ENCODE measurements around the gene KSR1. TPM values are rescaled to one million over a fixed set of nuclear protein-coding genes. Genes with fewer than 3 reads are reported as not detected.
A peak's percentile ranks its signal among the peaks of the same experiment; 100 is the strongest.
"Not testable (repeated sequence)": the region's sequence is repeated elsewhere in the genome, so short reads cannot be mapped to it uniquely, and the experiment has no call there.

The KSR1 gene
- total RNA-seq, 2 donors from 2014 or later, result 13.9 to 16.5 TPM

DNA sequence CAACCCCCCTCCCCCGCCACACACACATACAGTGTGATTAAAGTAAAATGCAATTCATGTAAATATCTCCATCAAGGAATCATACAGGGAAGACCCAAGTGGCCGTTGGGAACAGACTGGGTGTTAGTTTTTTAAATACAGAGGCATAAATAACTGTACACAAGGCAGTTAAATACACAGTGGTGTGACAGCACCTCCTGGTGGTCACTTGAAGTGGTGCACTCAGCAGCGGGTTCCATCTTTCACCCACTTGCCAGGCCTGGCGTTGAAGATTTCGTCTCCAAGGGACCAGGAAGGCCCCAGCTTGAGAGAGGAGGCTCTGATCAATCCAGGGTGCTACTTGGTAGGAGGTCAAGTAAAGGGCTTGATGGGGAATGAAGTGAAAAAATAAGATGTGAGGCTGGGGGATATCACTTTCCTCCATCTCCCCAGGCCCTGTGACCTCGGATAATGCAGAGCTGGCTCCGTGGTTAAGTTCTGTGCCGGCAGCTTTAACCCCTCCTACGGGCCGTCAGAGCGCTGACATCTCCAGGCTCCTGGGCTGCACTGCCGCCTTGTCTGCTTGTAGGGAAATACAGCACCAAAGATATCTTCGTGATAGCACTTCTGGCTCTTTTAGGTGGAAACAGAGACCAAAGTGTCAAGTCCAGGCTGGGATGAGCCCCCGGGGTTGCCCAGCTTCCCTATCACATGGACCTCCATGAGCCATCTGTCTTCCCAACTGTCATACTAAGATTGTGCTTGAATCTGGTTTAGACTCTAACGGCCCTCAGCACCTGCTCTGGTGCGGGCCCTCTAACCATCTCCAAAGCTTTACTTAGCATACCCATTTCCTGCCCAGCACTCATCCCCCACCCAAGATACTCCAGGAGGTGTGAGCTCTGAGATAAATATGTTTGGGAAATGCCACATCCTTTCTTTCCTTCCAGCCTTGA lies 195.4 kb downstream of the KSR1 start:
- no peaks in the 10 kb centered on the region for H3K27me3 ChIP-seq
- peak; percentile 75 for DNase-seq
- H3K9ac ChIP-seq (ENCODE audit: low read depth in 2 of 2, low read length in 2 of 2), result no peak overlapping the region
- intact Hi-C loops (cut with DNase I), result loop anchor here (1.0 to 10.0 kb wide), 3 partner anchors 48 to 417 kb away; no protein-coding TSS in a partner anchor
- H3K4me3 ChIP-seq, result no peak overlapping the region
- TF ChIP-seq, protein P1, sequence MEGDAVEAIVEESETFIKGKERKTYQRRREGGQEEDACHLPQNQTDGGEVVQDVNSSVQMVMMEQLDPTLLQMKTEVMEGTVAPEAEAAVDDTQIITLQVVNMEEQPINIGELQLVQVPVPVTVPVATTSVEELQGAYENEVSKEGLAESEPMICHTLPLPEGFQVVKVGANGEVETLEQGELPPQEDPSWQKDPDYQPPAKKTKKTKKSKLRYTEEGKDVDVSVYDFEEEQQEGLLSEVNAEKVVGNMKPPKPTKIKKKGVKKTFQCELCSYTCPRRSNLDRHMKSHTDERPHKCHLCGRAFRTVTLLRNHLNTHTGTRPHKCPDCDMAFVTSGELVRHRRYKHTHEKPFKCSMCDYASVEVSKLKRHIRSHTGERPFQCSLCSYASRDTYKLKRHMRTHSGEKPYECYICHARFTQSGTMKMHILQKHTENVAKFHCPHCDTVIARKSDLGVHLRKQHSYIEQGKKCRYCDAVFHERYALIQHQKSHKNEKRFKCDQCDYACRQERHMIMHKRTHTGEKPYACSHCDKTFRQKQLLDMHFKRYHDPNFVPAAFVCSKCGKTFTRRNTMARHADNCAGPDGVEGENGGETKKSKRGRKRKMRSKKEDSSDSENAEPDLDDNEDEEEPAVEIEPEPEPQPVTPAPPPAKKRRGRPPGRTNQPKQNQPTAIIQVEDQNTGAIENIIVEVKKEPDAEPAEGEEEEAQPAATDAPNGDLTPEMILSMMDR (IDR thresholded peaks at IDR 0.05), result peak; percentile 94
- H3K4me1 ChIP-seq, result peaks cover 5% of the 10 kb centered on the region
- H3K36me3 ChIP-seq, result no peaks in the 10 kb centered on the region
- no peak overlapping the region for H3K27ac ChIP-seq
- no peaks in the 10 kb centered on the region for H3K9me3 ChIP-seq

DNA sequence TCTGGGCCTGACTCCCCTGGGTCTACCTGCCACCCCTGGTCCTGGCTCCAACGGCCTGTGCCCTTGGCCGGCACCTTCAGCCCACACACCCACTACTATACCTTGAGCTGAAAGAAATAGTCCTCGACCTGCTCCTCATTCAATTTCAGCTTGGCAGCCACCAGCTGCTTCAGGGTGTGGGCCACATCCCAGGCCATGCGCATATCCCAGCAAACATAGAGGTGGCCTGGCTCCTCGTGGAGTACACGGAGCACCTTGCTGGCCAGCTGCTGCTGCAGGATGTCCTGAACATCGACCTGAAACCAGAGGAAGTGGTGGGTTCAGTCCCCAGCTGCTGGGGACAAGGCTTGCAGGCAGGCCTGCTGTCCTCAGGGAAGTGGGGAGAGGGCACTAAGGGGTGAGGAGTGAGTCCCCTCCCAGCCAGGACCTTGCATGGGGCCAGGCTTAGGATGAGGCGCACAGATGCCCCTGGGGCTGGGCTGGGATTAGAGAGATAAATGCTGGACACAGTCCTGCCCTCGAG lies 197.3 kb downstream of the KSR1 start:
- H3K4me1 ChIP-seq; H3K27ac ChIP-seq; DNase-seq; H3K27me3 ChIP-seq; H3K36me3 ChIP-seq; H3K4me3 ChIP-seq; H3K9me3 ChIP-seq; H3K9ac ChIP-seq (ENCODE audit: low read depth in 2 of 2, low read length in 2 of 2): not testable (repeated sequence)
- intact Hi-C loops (cut with DNase I), result loop anchor here (5.0 to 10.0 kb wide), 2 partner anchors 224 to 419 kb away; no protein-coding TSS in a partner anchor

DNA sequence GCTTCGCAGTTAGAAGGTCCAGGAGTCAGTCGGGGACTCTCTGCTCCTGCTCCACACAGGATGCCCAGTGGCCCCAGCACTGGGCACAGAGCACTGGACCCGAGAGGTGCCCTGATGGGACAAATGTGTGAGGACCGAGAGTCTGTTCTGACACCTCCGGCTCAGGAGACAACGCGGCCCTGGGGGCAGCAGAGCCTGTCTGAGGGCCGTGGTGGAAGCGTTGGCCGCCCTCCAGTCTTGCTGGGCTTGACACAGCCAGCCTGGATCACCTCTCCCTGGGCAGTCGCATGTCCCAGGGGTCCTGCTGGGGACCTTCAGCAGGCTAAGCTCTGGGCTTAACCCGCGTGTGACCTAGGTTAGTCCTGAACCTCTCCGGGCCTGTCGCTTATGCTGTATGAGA lies 197.9 kb downstream of the KSR1 start:
- intact Hi-C loops (cut with DNase I), result loop anchor here (2.0 to 10.0 kb wide), 3 partner anchors 103 to 419 kb away; no protein-coding TSS in a partner anchor
- Histone ChIP-seq H3K27ac (no peak overlapping the region), H3K4me3 (no peak overlapping the region), H3K36me3 (no peaks in the 10 kb centered on the region), H3K9ac (ENCODE audit: low read depth in 2 of 2, low read length in 2 of 2) (no peak overlapping the region), H3K9me3 (no peaks in the 10 kb centered on the region), H3K4me1 (no peaks in the 10 kb centered on the region), H3K27me3 (no peaks in the 10 kb centered on the region)
- TF ChIP-seq, protein P1 (IDR thresholded peaks at IDR 0.05), result no peak
- no peak for DNase-seq

DNA sequence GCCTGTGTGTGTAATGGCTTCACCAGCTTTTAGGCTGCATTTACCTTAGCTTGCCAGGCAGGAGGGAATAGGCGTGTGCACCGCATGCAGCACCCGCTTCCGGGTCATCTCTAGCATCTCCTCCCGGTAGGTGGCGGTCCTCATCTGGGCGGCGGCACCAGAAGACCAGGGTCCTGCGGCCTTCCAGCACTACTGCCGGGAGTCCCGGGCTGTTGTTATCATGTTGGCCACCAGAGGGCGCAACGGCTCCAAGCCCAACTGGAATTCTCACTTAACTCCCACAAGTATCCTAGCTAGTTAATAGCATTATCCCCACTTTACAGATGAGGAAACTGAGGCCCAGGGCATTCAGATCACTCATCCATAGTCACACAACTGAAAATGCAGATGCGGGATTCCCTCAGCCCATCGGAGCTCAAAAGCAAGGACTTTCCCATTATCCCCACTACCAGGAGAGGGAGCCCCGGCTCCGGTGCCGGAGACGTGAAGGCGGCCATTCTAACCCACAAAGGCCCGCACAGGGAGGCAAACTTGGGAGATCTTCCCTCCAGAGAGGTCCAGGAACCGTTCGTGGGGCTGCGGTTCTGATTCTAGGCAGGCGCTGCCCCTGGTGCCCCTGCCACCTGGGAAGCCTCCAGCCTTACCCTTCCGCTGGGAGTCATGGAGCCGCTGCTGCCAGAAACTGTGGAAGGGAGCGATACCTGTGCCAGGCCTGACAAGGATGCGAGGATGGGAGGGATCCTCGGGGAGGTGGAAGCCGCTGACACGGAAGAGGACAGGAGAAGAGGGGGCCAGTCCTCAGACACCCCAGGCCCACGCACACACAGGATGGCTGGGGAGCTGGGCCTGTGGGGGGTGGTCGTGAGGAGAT lies 198.6 kb downstream of the KSR1 start:
- Histone ChIP-seq H3K9ac (ENCODE audit: low read depth in 2 of 2, low read length in 2 of 2) (no peak overlapping the region), H3K27me3 (no peaks in the 10 kb centered on the region), H3K4me1 (no peaks in the 10 kb centered on the region), H3K36me3 (no peaks in the 10 kb centered on the region), H3K4me3 (no peak overlapping the region), H3K27ac (no peak overlapping the region), H3K9me3 (no peaks in the 10 kb centered on the region)
- DNase-seq, result peak; percentile 77
- TF ChIP-seq, protein P1 (IDR thresholded peaks at IDR 0.05), result peak; percentile 90
- intact Hi-C loops (cut with DNase I), result loop anchor here (2.0 to 10.0 kb wide), 3 partner anchors 102 to 420 kb away; no protein-coding TSS in a partner anchor

DNA sequence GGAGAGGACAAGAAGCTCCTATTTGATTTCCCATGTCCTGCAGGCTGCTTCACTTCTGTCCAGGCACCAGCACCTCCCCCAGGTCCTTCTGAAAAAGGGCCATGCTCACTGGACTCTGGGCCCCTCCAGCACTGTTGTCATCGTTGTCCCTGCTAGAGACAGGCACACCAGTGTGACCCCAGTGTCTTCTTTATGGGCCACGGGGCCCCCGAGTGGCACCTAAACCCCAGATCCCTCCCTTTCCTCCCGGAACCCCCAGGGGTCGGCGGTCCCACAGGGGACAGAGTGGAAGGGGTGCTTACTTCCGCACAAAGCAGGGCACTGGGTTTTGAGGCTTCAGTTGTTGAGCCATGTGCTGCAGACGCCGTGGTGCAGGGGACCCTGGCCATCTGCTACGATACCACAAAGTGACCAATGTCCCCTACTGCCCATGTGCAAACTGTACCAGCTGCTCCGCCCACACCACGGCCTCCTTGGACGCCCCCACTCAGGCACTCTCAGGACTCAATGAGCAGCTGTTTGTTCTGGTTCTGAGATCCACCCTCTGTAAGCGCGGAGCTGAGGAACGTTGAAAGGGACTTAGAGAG lies 199.4 kb downstream of the KSR1 start:
- not testable (repeated sequence) for H3K9me3 ChIP-seq; H3K36me3 ChIP-seq; H3K4me1 ChIP-seq; H3K27ac ChIP-seq; H3K27me3 ChIP-seq; H3K4me3 ChIP-seq; H3K9ac ChIP-seq (ENCODE audit: low read depth in 2 of 2, low read length in 2 of 2); DNase-seq
- intact Hi-C loops (cut with DNase I), result loop anchor here (2.0 to 10.0 kb wide), 2 partner anchors 101 to 421 kb away; no protein-coding TSS in a partner anchor

DNA sequence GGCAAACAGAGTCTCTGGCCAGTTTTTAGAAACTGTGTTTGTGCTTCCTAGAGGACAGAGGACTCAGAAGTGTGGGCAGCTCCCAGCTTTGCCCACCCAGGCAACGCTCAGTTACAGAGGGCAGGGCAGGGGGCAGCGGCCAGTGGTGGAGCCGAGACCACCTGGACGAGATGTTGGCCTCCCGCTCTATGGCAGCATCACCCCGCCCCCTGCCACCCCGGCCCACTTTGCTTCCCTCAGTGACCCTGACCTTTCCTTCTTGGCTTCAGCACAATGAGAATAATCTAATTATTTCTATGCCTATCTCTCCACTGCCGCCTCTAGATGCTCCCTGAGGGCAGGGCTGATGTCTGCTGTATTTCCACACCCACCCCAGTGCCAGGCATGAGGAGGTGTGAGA lies 200.4 kb downstream of the KSR1 start:
- H3K4me1 ChIP-seq; H3K36me3 ChIP-seq; H3K9ac ChIP-seq (ENCODE audit: low read depth in 2 of 2, low read length in 2 of 2); H3K9me3 ChIP-seq; H3K4me3 ChIP-seq; H3K27ac ChIP-seq; H3K27me3 ChIP-seq; DNase-seq: not testable (repeated sequence)
- intact Hi-C loops (cut with DNase I), result loop anchor here (10.0 kb wide), 1 partner anchor 422 kb away; no protein-coding TSS in a partner anchor
